H1 (cell line): Measurements from ENCODE around the gene MYO18A. TPM values are rescaled to one million over a fixed set of nuclear protein-coding genes. Genes with fewer than 3 reads are reported as not detected.

Source experiments
- CTCF ChIA-PET: fragments of 300-600 bp; sonication (Branson Sonifier 250); formaldehyde crosslinking; loops from one replicate; lab custom pipeline; 2021; ENCODE audit not compliant: partially characterized antibody; lab: Charles Lee
- POLR2A ChIA-PET: fragments of 300-600 bp; sonication (Branson Sonifier 250); formaldehyde crosslinking; loops from one replicate; lab custom pipeline; 2021; ENCODE audit warnings: inconsistent platforms; ENCODE audit not compliant: partially characterized antibody; lab: Charles Lee
- DNase-seq, 2 experiments: peaks; one replicate each; pipeline versions ENCODE4 v3.0.0 to v3.0.0-alpha.2; 2010 to 2022; ENCODE audit warnings: low spot score in 2 of 2, low read depth in 1 of 2, mixed read lengths in 1 of 2
- FAIRE-seq: peaks from 2 replicates; lab custom pipeline; 2011; peaks lifted over from hg19 to GRCh38; lab: Jason Lieb, UNC
- H2AFZ ChIP-seq: 2 replicates; pipeline ENCODE4 v1.8.1; 2012; ENCODE audit warnings: low read length, inconsistent platforms
- H2AK5ac ChIP-seq: 2 replicates; pipeline ENCODE4 v1.6.1; 2013; ENCODE audit warnings: low read depth, low read length
- H2BK120ac ChIP-seq: replicated peaks from 2 replicates; pipeline ENCODE3; 2013; ENCODE audit warnings: low read depth, low read length, inconsistent platforms
- H2BK12ac ChIP-seq: 2 replicates; pipeline ENCODE4 v1.6.1; 2013; ENCODE audit warnings: low read depth, low read length
- H2BK15ac ChIP-seq: 2 replicates; pipeline ENCODE4 v1.6.1; 2013; ENCODE audit warnings: low read length
- H2BK20ac ChIP-seq: 2 replicates; pipeline ENCODE4 v1.6.1; 2013; ENCODE audit warnings: low read length
- H2BK5ac ChIP-seq: 2 replicates; pipeline ENCODE4 v1.6.1; 2013; ENCODE audit warnings: low read depth, low read length
- H3K14ac ChIP-seq: 2 replicates; pipeline ENCODE4 v1.6.1; 2013; ENCODE audit warnings: inconsistent platforms; ENCODE audit not compliant: insufficient read length
- H3K18ac ChIP-seq: 2 replicates; pipeline ENCODE4 v1.6.1; 2013; ENCODE audit warnings: low read length; ENCODE audit errors: extremely low read depth
- H3K23ac ChIP-seq: 2 replicates; pipeline ENCODE4 v1.6.1; 2013; ENCODE audit warnings: inconsistent platforms; ENCODE audit not compliant: insufficient read length
- H3K23me2 ChIP-seq: 2 replicates; pipeline ENCODE4 v1.6.1; 2013; ENCODE audit warnings: low read depth, low read length
- H3K27ac ChIP-seq: 2 replicates; pipeline ENCODE4 v1.6.1; 2011; ENCODE audit warnings: low read depth, low read length, inconsistent platforms
- H3K27me3 ChIP-seq, 4 experiments: replicated peaks in 1 of 4; 1 replicate in 1 of 4; 2 replicates in 3 of 4; pipeline versions ENCODE4 v1.6.1 to v1.8.1; 2011 to 2013; ENCODE audit warnings: low read length in 3 of 4, mild to moderate bottlenecking in 3 of 4, inconsistent platforms in 2 of 4, mixed read lengths in 2 of 4, moderate library complexity in 1 of 4; ENCODE audit not compliant: control insufficient read depth in 3 of 4, insufficient read depth in 3 of 4; ENCODE audit errors: extremely low read depth in 1 of 4
- H3K36me3 ChIP-seq, 4 experiments: 2 replicates each; pipeline versions ENCODE4 v1.6.1 to v1.8.1; 2011 to 2013; ENCODE audit warnings: mild to moderate bottlenecking in 4 of 4, low read length in 3 of 4, moderate library complexity in 2 of 4, control low read depth in 1 of 4, inconsistent platforms in 1 of 4; ENCODE audit not compliant: insufficient read depth in 4 of 4, control insufficient read depth in 2 of 4
- H3K4ac ChIP-seq: replicated peaks from 2 replicates; pipeline ENCODE3; 2013; ENCODE audit warnings: low read length, low read depth, mixed read lengths, inconsistent platforms; ENCODE audit not compliant: insufficient read length
- H3K4me1 ChIP-seq, 4 experiments: replicated peaks in 1 of 4; 1 replicate in 1 of 4; 2 replicates in 3 of 4; pipeline versions ENCODE4 v1.6.1 to v1.8.1; 2011 to 2013; ENCODE audit warnings: low read length in 3 of 4, inconsistent platforms in 2 of 4, mixed read lengths in 1 of 4; ENCODE audit not compliant: insufficient read depth in 4 of 4, control insufficient read depth in 3 of 4
- H3K4me2 ChIP-seq, 2 experiments: 2 replicates each; pipeline versions ENCODE4 v1.6.1 to v1.8.1; 2011 to 2013; ENCODE audit warnings: low read depth in 2 of 2, low read length in 2 of 2, control low read depth in 1 of 2, inconsistent platforms in 1 of 2, mild to moderate bottlenecking in 1 of 2; ENCODE audit not compliant: insufficient read depth in 1 of 2
- H3K4me3 ChIP-seq, 4 experiments: fragments of 200-600, 300-600 bp in 1 of 4; sonication (generic), shearing (Covaris generic), sonication (Bioruptor Twin) in 1 of 4; 2 replicates each; pipeline versions ENCODE4 v1.5.1 to v1.8.1; 2011 to 2016; ENCODE audit warnings: low read length in 4 of 4, low read depth in 3 of 4, control low read depth in 2 of 4, inconsistent platforms in 2 of 4, mild to moderate bottlenecking in 2 of 4, mixed read lengths in 1 of 4, moderate library complexity in 1 of 4; ENCODE audit not compliant: insufficient read depth in 2 of 4; ENCODE audit errors: extremely low read depth in 1 of 4
- H3K56ac ChIP-seq: replicated peaks from 2 replicates; pipeline ENCODE3; 2013; ENCODE audit warnings: low read depth, mild to moderate bottlenecking, mixed read lengths, low read length, inconsistent platforms; ENCODE audit not compliant: insufficient read length
- H3K79me1 ChIP-seq: 2 replicates; pipeline ENCODE4 v1.6.1; 2013; ENCODE audit warnings: low read depth, low read length, control low read depth
- H3K79me2 ChIP-seq, 2 experiments: 2 replicates each; pipeline versions ENCODE4 v1.6.1 to v1.8.1; 2012 to 2013; ENCODE audit warnings: low read length in 2 of 2, mild to moderate bottlenecking in 2 of 2, inconsistent platforms in 1 of 2; ENCODE audit not compliant: insufficient read depth in 2 of 2, control insufficient read depth in 1 of 2
- H3K9ac ChIP-seq, 4 experiments: replicated peaks in 1 of 4; 1 replicate in 1 of 4; 2 replicates in 3 of 4; pipeline versions ENCODE4 v1.6.1 to v1.8.1; 2011 to 2013; ENCODE audit warnings: low read depth in 3 of 4, low read length in 3 of 4, control low read depth in 2 of 4, mild to moderate bottlenecking in 2 of 4, moderate library complexity in 2 of 4, inconsistent platforms in 1 of 4; ENCODE audit errors: extremely low read depth in 1 of 4
- H3K9me3 ChIP-seq, 2 experiments: 2 replicates each; pipeline versions ENCODE4 v1.6.1 to v1.8.1; 2012 to 2013; ENCODE audit warnings: mild to moderate bottlenecking in 2 of 2, moderate library complexity in 2 of 2, control low read depth in 1 of 2, inconsistent platforms in 1 of 2, low read depth in 1 of 2, low read length in 1 of 2, mixed read lengths in 1 of 2; ENCODE audit not compliant: insufficient read depth in 2 of 2
- H4K20me1 ChIP-seq, 2 experiments: replicated peaks in 1 of 2; 2 replicates each; pipeline versions ENCODE3 to v1.8.1; 2011 to 2013; ENCODE audit warnings: inconsistent platforms in 2 of 2, low read length in 2 of 2, mild to moderate bottlenecking in 1 of 2; ENCODE audit not compliant: insufficient read depth in 2 of 2, control insufficient read depth in 1 of 2
- H4K5ac ChIP-seq: 2 replicates; pipeline ENCODE4 v1.6.1; 2013; ENCODE audit warnings: low read length, low read depth, mixed read lengths, inconsistent platforms; ENCODE audit not compliant: insufficient read length
- H4K8ac ChIP-seq: 2 replicates; pipeline ENCODE4 v1.8.0; 2013; ENCODE audit warnings: mild to moderate bottlenecking, moderate library complexity, low read length, inconsistent platforms; ENCODE audit not compliant: insufficient read depth; ENCODE audit errors: extremely low read depth
- H4K91ac ChIP-seq: replicated peaks from 2 replicates; pipeline ENCODE3; 2013; ENCODE audit warnings: low read length, mixed read lengths, inconsistent platforms; ENCODE audit not compliant: insufficient read length
- ASH2L ChIP-seq: fragments of 200-600, 300-600 bp; sonication (generic); IDR thresholded peaks from one replicate; pipeline ENCODE4 v1.7.1; 2017; ENCODE audit warnings: low read length
- ATF3 ChIP-seq: IDR thresholded peaks from 2 replicates; pipeline ENCODE4 v1.6.1; 2011; ENCODE audit warnings: low read depth, mild to moderate bottlenecking, low read length; ENCODE audit not compliant: insufficient read depth
- CREB1 ChIP-seq: IDR thresholded peaks from 2 replicates; pipeline ENCODE4 v1.6.1; 2012; ENCODE audit warnings: inconsistent platforms
- SP2 ChIP-seq: IDR thresholded peaks from 2 replicates; pipeline ENCODE4 v1.6.1; 2012; ENCODE audit warnings: mild to moderate bottlenecking, low read length, inconsistent platforms
- WGBS, 2 experiments: shearing (Covaris generic) in 1 of 2; methylation state at CpG; one replicate each; pipeline versions ENCODE4 v1.1.6 to v1.1.7; 2013 to 2015; ENCODE audit warnings: low lambda C conversion rate in 2 of 2, mixed read lengths in 2 of 2, inconsistent platforms in 1 of 2, low coverage in 1 of 2, missing lambda C conversion rate in 1 of 2; ENCODE audit not compliant: insufficient replicate concordance in 2 of 2, insufficient coverage in 1 of 2, insufficient read length in 1 of 2; ENCODE audit errors: extremely low coverage in 1 of 2, missing lambda C conversion rate in 1 of 2; 5-methylcytosine and 5-hydroxymethylcytosine counted together
- polyA plus RNA-seq, 7 experiments: library from polyadenylated mRNA; depleted of rRNA in 3 of 7; stranded (reverse) in 5 of 7; unstranded in 2 of 7; fragments of >200 nt in 5 of 7; fragments of 200-250 nt in 2 of 7; gene quantifications; 1 replicate in 5 of 7; 2 replicates in 1 of 7; 4 replicates in 1 of 7; pipeline versions ENCODE4 v1.2.1 to v1.2.3, GENCODE V29; 2011 to 2013; ENCODE audit warnings: missing spikeins in 2 of 7, mixed read lengths in 2 of 7
- total RNA-seq: library from RNA; stranded (reverse); fragmentation: NEBNext Ultra II Directional; extraction: Animal tissue kit (Norgen Biotek cat#: 25700); gene quantifications from 2 replicates; pipeline ENCODE4 v1.2.1, GENCODE V29; 2021

The MYO18A gene
- total and polyA plus RNA-seq, 2 of the 8 experiments (the other 6 are each of a cell fraction or from before 2014, with no cell fraction given), result 7.6 to 43.8 TPM

GRCh38 chr17:29061036-29061435 is 119.2 kb downstream of the MYO18A start:
- no peak overlapping the region for H3K14ac ChIP-seq
- CTCF ChIA-PET, result interaction anchor here (1.1 to 2.8 kb wide), 3 partner anchors 12 to 95 kb away, joined by 3 to 11 read pairs (median 5); no protein-coding TSS in a partner anchor
- no peak overlapping the region for H3K4me3 ChIP-seq
- no peak overlapping the region for H2BK15ac ChIP-seq
- no peak overlapping the region for H4K91ac ChIP-seq
- H3K18ac ChIP-seq, result 0 out of 2 replicates have a peak overlapping the region, but pooled peaks have one; percentile 0
- no peak overlapping the region; the same call in 1 of the 2 replicates for H2BK12ac ChIP-seq
- no peaks in the 10 kb centered on the region for H3K79me2 ChIP-seq
- no peak for FAIRE-seq
- H4K8ac ChIP-seq, result no peak overlapping the region
- no peak overlapping the region for H3K27ac ChIP-seq
- no peaks in the 10 kb centered on the region for H3K23me2 ChIP-seq
- H4K5ac ChIP-seq, result no peak overlapping the region
- no peak overlapping the region for H2AFZ ChIP-seq
- POLR2A ChIA-PET, result interaction anchor here (1.1 to 3.1 kb wide), 6 partner anchors 10 to 65 kb away, joined by 3 to 19 read pairs (median 4); partner anchors contain the start of gene PIPOX
- peak overlapping the region; percentile 77; the same call in 1 of the 2 replicates for H2BK5ac ChIP-seq
- H2BK120ac ChIP-seq, result no peak overlapping the region
- peak overlapping the region in 1 of 2 experiments; percentile 39; a peak in 2 of 4 replicates for H3K4me2 ChIP-seq
- H3K9ac ChIP-seq, result peak overlapping the region in 1 of 4 experiments; percentile 2; a peak in 1 of 7 replicates
- no peak overlapping the region for H2BK20ac ChIP-seq
- no peak overlapping the region for H3K23ac ChIP-seq
- peak overlapping the region; percentile 86; the same call in 1 of the 2 replicates for H2AK5ac ChIP-seq
- TF ChIP-seq SP2, result no peak
- no peak for TF ChIP-seq ASH2L
- TF ChIP-seq ATF3, result no peak
- TF ChIP-seq CREB1, result no peak
- TF ChIP-seq, all 59 proteins: peak for 0
- H3K4me1 ChIP-seq, result peaks cover 9 to 26% (median 18%) of the 10 kb centered on the region in 4 experiments
- no peak overlapping the region for H3K4ac ChIP-seq
- DNase-seq, result no peak
- 0 out of 7 replicates have a peak, but pooled peaks cover 0 to under 1% (median 0%) of the 10 kb centered on the region in 4 experiments for H3K27me3 ChIP-seq
- no peaks in the 10 kb centered on the region for H4K20me1 ChIP-seq
- H3K9me3 ChIP-seq, result no peaks in the 10 kb centered on the region
- no peak overlapping the region for H3K56ac ChIP-seq
- whole genome bisulfite sequencing, 2 experiments, result 90% methylated on average over 8 of the region's 8 CpGs; no CpG with 5 or more reads in 1 of the 2 experiments
- peaks cover 0 to 3% (median 0%) of the 10 kb centered on the region in 4 experiments; a peak in 1 of 8 replicates for H3K36me3 ChIP-seq
- no peaks in the 10 kb centered on the region for H3K79me1 ChIP-seq
